ENCODE results near the gene PSEN1. TPM values are rescaled to one million over a fixed set of nuclear protein-coding genes. Genes with fewer than 3 reads are reported as not detected.

Gene PSEN1
- total RNA-seq, 1 experiment from 2014 or later: 39.3 TPM

GRCh38 chr14:73234029-73234428, 97.7 kb downstream of the PSEN1 start:
- no peak for DNase-seq (ENCODE audit: low read depth, low spot score)
- no peaks in the 10 kb centered on the region for H3K36me3 ChIP-seq (ENCODE audit: control insufficient read depth, insufficient read depth, low read length)
- no TSS peak for BruUV-seq (replicated peaks)
- TF ChIP-seq TCF7L2 (IDR thresholded peaks at IDR 0.05; ENCODE audit: low read depth, low read length) (no peak), POLR2AphosphoS5 (IDR thresholded peaks at IDR 0.05; ENCODE audit: low read depth, low read length) (no peak), SIN3A (IDR thresholded peaks at IDR 0.05; ENCODE audit: borderline replicate concordance, insufficient read depth, low read depth, low read length) (no peak), REST (IDR thresholded peaks at IDR 0.05; ENCODE audit: insufficient read depth in 1 of 2, low read depth in 2 of 2, low read length in 1 of 2) (no peak), CTCF (IDR thresholded peaks at IDR 0.05) (no peak)
- no peak overlapping the region for H3K27ac ChIP-seq (ENCODE audit: low read length)
- no peak for ATAC-seq
- no peaks in the 10 kb centered on the region for H3K9me3 ChIP-seq (ENCODE audit: control insufficient read depth, insufficient read depth, low read depth, low read length)
- H3K4me1 ChIP-seq (ENCODE audit: control insufficient read depth, insufficient read depth, low read length): peaks cover 31% of the 10 kb centered on the region
- H3K27me3 ChIP-seq (ENCODE audit: control insufficient read depth, insufficient read depth, low read length): 0 out of 2 replicates have a peak, but pooled peaks cover 2% of the 10 kb centered on the region
- H3K4me3 ChIP-seq (ENCODE audit: low read depth in 2 of 2, low read length in 2 of 2): no peak overlapping the region
- ChIA-PET CTCF (no interaction called here), POLR2A (no interaction called here)
- in situ Hi-C loops (cut with HindIII; ENCODE audit: low pct_unique_long_range_greater_than_20kb, low sequenced_read_pairs) (no loop called here), intact Hi-C loops (cut with micrococcal nuclease; ENCODE audit: unreplicated experiment) (no loop called here)

GRCh38 chr14:73234586-73235394, 98.5 kb downstream of the PSEN1 start:
- TF ChIP-seq SIN3A (IDR thresholded peaks at IDR 0.05; ENCODE audit: borderline replicate concordance, insufficient read depth, low read depth, low read length) (no peak), TCF7L2 (IDR thresholded peaks at IDR 0.05; ENCODE audit: low read depth, low read length) (no peak), POLR2AphosphoS5 (IDR thresholded peaks at IDR 0.05; ENCODE audit: low read depth, low read length) (no peak), CTCF (IDR thresholded peaks at IDR 0.05) (no peak), REST (IDR thresholded peaks at IDR 0.05; ENCODE audit: insufficient read depth in 1 of 2, low read depth in 2 of 2, low read length in 1 of 2) (no peak)
- ChIA-PET CTCF (no interaction called here), POLR2A (no interaction called here)
- Histone ChIP-seq H3K27ac (ENCODE audit: low read length) (no peak overlapping the region), H3K9me3 (ENCODE audit: control insufficient read depth, insufficient read depth, low read depth, low read length) (no peaks in the 10 kb centered on the region), H3K4me1 (ENCODE audit: control insufficient read depth, insufficient read depth, low read length) (peaks cover 30% of the 10 kb centered on the region), H3K27me3 (ENCODE audit: control insufficient read depth, insufficient read depth, low read length) (0 out of 2 replicates have a peak, but pooled peaks cover 2% of the 10 kb centered on the region), H3K36me3 (ENCODE audit: control insufficient read depth, insufficient read depth, low read length) (no peaks in the 10 kb centered on the region), H3K4me3 (ENCODE audit: low read depth in 2 of 2, low read length in 2 of 2) (no peak overlapping the region)
- DNase-seq (ENCODE audit: low read depth, low spot score) (no peak), ATAC-seq (no peak)
- intact Hi-C loops (cut with micrococcal nuclease; ENCODE audit: unreplicated experiment) (no loop called here), in situ Hi-C loops (cut with HindIII; ENCODE audit: low pct_unique_long_range_greater_than_20kb, low sequenced_read_pairs) (no loop called here)
- BruUV-seq (replicated peaks): no TSS peak

All from Panc1 (cell line).